HepG2 (cell line): ENCODE results near the gene DCTN2. TPM values are rescaled to one million over a fixed set of nuclear protein-coding genes. Genes with fewer than 3 reads are reported as not detected.

Experiments
- CENPX ChIP-seq: sonication (generic); formaldehyde crosslinking; IDR thresholded peaks from 2 replicates; pipeline ENCODE4 v1.9.0; 2021; ENCODE audit warnings: mild to moderate bottlenecking, missing genetic modification reagents, moderate library complexity
- FOXP1 ChIP-seq, 2 experiments: fragments of 450-650 bp in 1 of 2; IDR thresholded peaks; 2 replicates each; pipeline ENCODE4 v1.6.1; 2017 to 2018; ENCODE audit warnings: antibody characterized with exemption in 1 of 2
- GABPB1 ChIP-seq: IDR thresholded peaks from 2 replicates; pipeline ENCODE4 v1.6.1; 2016; ENCODE audit warnings: mild to moderate bottlenecking, missing genetic modification reagents, moderate library complexity, missing compliant biosample characterization
- HNRNPLL ChIP-seq: fragments of 200-400 bp; formaldehyde crosslinking; IDR thresholded peaks from 2 replicates; pipeline ENCODE4 v1.6.1; 2017; ENCODE audit warnings: mild to moderate bottlenecking, low read depth, low read length; ENCODE audit not compliant: poor library complexity, severe bottlenecking
- HOXD1 ChIP-seq: sonication (generic); formaldehyde crosslinking; IDR thresholded peaks from 2 replicates; pipeline ENCODE4 v1.5.0; 2020; ENCODE audit warnings: missing genetic modification reagents
- JUND ChIP-seq: sonication (generic); formaldehyde crosslinking; IDR thresholded peaks from 2 replicates; pipeline ENCODE4 v1.8.0; 2022; ENCODE audit warnings: mild to moderate bottlenecking, missing genetic modification reagents
- NCOA1 ChIP-seq: sonication (generic); formaldehyde crosslinking; IDR thresholded peaks from 2 replicates; pipeline ENCODE4 v1.9.0; 2021; ENCODE audit warnings: missing genetic modification reagents
- NR3C1 ChIP-seq: sonication (generic); formaldehyde crosslinking; IDR thresholded peaks from 2 replicates; pipeline ENCODE4 v1.4.0; 2020; ENCODE audit warnings: missing genetic modification reagents
- RAD21 ChIP-seq: fragments of 450-650 bp; formaldehyde crosslinking; IDR thresholded peaks from 2 replicates; pipeline ENCODE4 v1.5.0; 2020; ENCODE audit warnings: mild to moderate bottlenecking
- RFX1 ChIP-seq: fragments of 450-650 bp; IDR thresholded peaks from 2 replicates; pipeline ENCODE4 v1.6.1; 2017
- SKI ChIP-seq: fragments of 450-650 bp; IDR thresholded peaks from one replicate; pipeline ENCODE4 v1.6.1; 2018; ENCODE audit warnings: mild to moderate bottlenecking; ENCODE audit not compliant: partially characterized antibody
- TARDBP ChIP-seq: sonication (generic); formaldehyde crosslinking; IDR thresholded peaks from 2 replicates; pipeline ENCODE4 v1.8.0; 2022; ENCODE audit warnings: mild to moderate bottlenecking, missing genetic modification reagents
- ZBTB20 ChIP-seq: sonication (generic); formaldehyde crosslinking; IDR thresholded peaks from 2 replicates; pipeline ENCODE4 v1.8.1; 2023; ENCODE audit warnings: missing genetic modification reagents, low read depth, mild to moderate bottlenecking, borderline replicate concordance
- ZNF232 ChIP-seq: sonication (generic); formaldehyde crosslinking; IDR thresholded peaks from 2 replicates; pipeline ENCODE4 v1.4.0; 2020; ENCODE audit warnings: missing genetic modification reagents, borderline replicate concordance
- ZNF350 ChIP-seq: sonication (generic); formaldehyde crosslinking; IDR thresholded peaks from 2 replicates; pipeline ENCODE4 v1.4.0; 2020; ENCODE audit warnings: mild to moderate bottlenecking, low read depth, missing genetic modification reagents, borderline replicate concordance
- ZNF772 ChIP-seq: sonication (generic); formaldehyde crosslinking; IDR thresholded peaks from 2 replicates; pipeline ENCODE4 v1.5.0; 2020; ENCODE audit warnings: mild to moderate bottlenecking, missing genetic modification reagents
- polyA plus RNA-seq, 8 experiments: library from polyadenylated mRNA; depleted of rRNA in 3 of 8; stranded (reverse) in 7 of 8; unstranded in 1 of 8; fragments of >200 nt; fragmentation: Illumina TruSeq in 4 of 8; extraction: Trizol in 4 of 8; gene quantifications; 2 replicates each; pipeline versions ENCODE4 v1.2.1 to v1.2.3, GENCODE V29; 2011 to 2016; ENCODE audit warnings: low read depth in 4 of 8, missing spikeins in 1 of 8, mixed read lengths in 1 of 8; ENCODE audit not compliant: insufficient read depth in 1 of 8
- total RNA-seq, 5 experiments: library from RNA; depleted of rRNA; stranded (reverse); fragments of >200 nt; fragmentation: Illumina TruSeq; extraction: Trizol; gene quantifications; 2 replicates each; pipeline ENCODE4 v1.2.3, GENCODE V29; 2016; ENCODE audit warnings: low read depth in 1 of 5
- TF ChIP-seq, protein P1 (sequence below): sonication (generic); formaldehyde crosslinking; IDR thresholded peaks from 2 replicates; pipeline ENCODE4 v1.8.1; 2023; ENCODE audit warnings: mild to moderate bottlenecking, missing genetic modification reagents, borderline replicate concordance
- TF ChIP-seq, protein P2 (sequence below), 2 experiments: sonication (generic) in 1 of 2; formaldehyde crosslinking in 1 of 2; IDR thresholded peaks; 2 replicates each; pipeline versions ENCODE4 v1.4.0 to v1.6.1; 2016 to 2020; ENCODE audit warnings: borderline replicate concordance in 1 of 2, low read depth in 1 of 2, mild to moderate bottlenecking in 1 of 2, missing genetic modification reagents in 1 of 2
- TF ChIP-seq, protein P3 (sequence below): sonication (generic); formaldehyde crosslinking; IDR thresholded peaks from 2 replicates; pipeline ENCODE4 v1.5.0; 2020; ENCODE audit warnings: missing genetic modification reagents

Gene DCTN2
- total and polyA plus RNA-seq, 2 of the 13 experiments (the other 11 are each of a cell fraction or from before 2014, with no cell fraction given), result 72.0 to 77.4 TPM

DNA sequence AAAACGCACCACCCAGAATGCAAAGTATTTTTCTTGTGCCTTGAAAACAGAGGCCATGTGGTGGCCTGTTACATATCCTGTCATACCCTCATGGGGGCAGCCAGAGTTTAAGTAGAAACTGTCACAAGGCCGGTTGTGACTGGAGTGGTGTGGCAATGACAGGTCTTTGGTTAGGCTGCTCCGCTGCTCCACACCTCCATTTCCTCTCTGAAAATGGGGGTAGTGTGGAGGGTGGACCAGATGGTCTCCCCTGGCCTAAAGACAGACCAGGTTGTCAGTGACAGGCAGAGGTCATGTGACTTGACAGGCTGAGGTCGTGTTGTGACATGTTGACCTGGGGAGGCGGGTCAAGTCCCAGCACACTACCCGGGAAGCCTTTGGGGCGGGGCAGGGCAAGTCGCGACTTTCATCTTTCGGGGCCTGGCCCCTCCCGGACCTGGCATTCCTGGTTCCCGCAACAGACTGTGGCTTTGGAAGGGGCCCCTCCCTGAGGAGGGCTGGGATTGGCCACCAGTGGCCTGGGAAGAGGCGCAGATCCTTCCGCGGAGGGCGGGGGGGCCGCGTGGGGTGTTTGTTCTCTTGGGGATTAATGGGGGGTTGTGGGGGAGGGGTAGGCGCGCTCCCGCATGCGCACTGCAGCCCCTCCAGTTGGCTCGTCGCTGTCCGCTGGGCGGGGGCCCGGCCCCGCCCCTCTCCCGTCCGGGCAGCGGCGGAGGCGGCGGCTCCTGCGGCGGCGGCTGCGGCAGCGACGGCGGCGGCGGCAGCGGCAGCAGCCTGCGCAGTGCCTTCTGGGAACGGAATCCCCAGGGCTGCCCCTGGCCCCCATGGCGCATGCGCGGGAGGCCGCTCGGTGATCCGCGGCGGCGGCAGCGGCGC is 24.7 kb downstream of the DCTN2 start, which contains the start of gene MBD6 (continued):
- 0 out of 2 replicates have a peak, but pooled peaks have one; percentile 20 for TF ChIP-seq ZNF772 (CRISPR knock-in tag)
- TF ChIP-seq RFX1, result no peak
- TF ChIP-seq HNRNPLL, result peak; percentile 67
- 0 out of 2 replicates have a peak, but pooled peaks have one; percentile 55 for TF ChIP-seq ZNF232 (CRISPR knock-in tag)
- TF ChIP-seq JUND (CRISPR knock-in tag), result no peak
- TF ChIP-seq NCOA1 (CRISPR knock-in tag), result peak; percentile 28; the same call in 1 of the 2 replicates
- TF ChIP-seq SKI, result peak; percentile 90
- TF ChIP-seq ZBTB20 (CRISPR knock-in tag), result peak; percentile 51; the same call in 1 of the 2 replicates
- peak; percentile 78 for TF ChIP-seq GABPB1 (CRISPR knock-in tag)
- peak; percentile 52; the same call in 1 of the 2 replicates for TF ChIP-seq TARDBP (CRISPR knock-in tag)
- 0 out of 2 replicates have a peak, but pooled peaks have one; percentile 17 for TF ChIP-seq RAD21 (CRISPR knock-in tag)
- TF ChIP-seq ZNF350 (CRISPR knock-in tag), result peak; percentile 56; the same call in 1 of the 2 replicates
- TF ChIP-seq FOXP1 (IDR thresholded peaks at IDR 0.05), result 0 out of 2 replicates have a peak, but pooled peaks have one; percentile 14
- peak; percentile 64 for TF ChIP-seq FOXP1 (CRISPR knock-in tag; IDR thresholded peaks at IDR 0.05)
- TF ChIP-seq, protein P1, sequence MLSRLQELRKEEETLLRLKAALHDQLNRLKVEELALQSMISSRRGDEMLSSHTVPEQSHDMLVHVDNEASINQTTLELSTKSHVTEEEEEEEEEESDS (CRISPR knock-in tag), result no peak
- TF ChIP-seq, protein P2, sequence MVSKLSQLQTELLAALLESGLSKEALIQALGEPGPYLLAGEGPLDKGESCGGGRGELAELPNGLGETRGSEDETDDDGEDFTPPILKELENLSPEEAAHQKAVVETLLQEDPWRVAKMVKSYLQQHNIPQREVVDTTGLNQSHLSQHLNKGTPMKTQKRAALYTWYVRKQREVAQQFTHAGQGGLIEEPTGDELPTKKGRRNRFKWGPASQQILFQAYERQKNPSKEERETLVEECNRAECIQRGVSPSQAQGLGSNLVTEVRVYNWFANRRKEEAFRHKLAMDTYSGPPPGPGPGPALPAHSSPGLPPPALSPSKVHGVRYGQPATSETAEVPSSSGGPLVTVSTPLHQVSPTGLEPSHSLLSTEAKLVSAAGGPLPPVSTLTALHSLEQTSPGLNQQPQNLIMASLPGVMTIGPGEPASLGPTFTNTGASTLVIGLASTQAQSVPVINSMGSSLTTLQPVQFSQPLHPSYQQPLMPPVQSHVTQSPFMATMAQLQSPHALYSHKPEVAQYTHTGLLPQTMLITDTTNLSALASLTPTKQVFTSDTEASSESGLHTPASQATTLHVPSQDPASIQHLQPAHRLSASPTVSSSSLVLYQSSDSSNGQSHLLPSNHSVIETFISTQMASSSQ (IDR thresholded peaks at IDR 0.05; ENCODE audit: low read depth), result 0 out of 2 replicates have a peak, but pooled peaks have one; percentile 33
- TF ChIP-seq, protein P2 (CRISPR knock-in tag; IDR thresholded peaks at IDR 0.05; ENCODE audit: borderline replicate concordance), result no peak; the same call in 1 of the 2 replicates
- TF ChIP-seq CENPX, result no peak
- TF ChIP-seq, protein P3, sequence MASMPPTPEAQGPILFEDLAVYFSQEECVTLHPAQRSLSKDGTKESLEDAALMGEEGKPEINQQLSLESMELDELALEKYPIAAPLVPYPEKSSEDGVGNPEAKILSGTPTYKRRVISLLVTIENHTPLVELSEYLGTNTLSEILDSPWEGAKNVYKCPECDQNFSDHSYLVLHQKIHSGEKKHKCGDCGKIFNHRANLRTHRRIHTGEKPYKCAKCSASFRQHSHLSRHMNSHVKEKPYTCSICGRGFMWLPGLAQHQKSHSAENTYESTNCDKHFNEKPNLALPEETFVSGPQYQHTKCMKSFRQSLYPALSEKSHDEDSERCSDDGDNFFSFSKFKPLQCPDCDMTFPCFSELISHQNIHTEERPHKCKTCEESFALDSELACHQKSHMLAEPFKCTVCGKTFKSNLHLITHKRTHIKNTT (CRISPR knock-in tag), result no peak
- no peak for TF ChIP-seq NR3C1 (CRISPR knock-in tag)
- peak; percentile 40; the same call in 1 of the 2 replicates for TF ChIP-seq HOXD1
